GM13976 (cell line): ENCODE results near the gene RIMS3.

Source experiments
- DNase-seq: peaks from one replicate; pipeline ENCODE4 v3.0.0; 2012; ENCODE audit warnings: low spot score
- in situ Hi-C: fragments of 300-500 bp; cut with MboI; formaldehyde crosslinking; loops from one replicate; pipeline ENCODE4 v1.12.0; 2022; ENCODE audit warnings: low sequenced_read_pairs, mixed read lengths, inconsistent platforms; ENCODE audit not compliant: unreplicated experiment
- TF ChIP-seq, protein P1 (sequence below): IDR thresholded peaks from 2 replicates; pipeline ENCODE4 v1.5.1; 2012; ENCODE audit warnings: borderline replicate concordance, mild to moderate bottlenecking; ENCODE audit not compliant: insufficient read depth; ENCODE audit errors: extremely low read depth, missing control alignments, control extremely low read depth

The RIMS3 gene

DNA sequence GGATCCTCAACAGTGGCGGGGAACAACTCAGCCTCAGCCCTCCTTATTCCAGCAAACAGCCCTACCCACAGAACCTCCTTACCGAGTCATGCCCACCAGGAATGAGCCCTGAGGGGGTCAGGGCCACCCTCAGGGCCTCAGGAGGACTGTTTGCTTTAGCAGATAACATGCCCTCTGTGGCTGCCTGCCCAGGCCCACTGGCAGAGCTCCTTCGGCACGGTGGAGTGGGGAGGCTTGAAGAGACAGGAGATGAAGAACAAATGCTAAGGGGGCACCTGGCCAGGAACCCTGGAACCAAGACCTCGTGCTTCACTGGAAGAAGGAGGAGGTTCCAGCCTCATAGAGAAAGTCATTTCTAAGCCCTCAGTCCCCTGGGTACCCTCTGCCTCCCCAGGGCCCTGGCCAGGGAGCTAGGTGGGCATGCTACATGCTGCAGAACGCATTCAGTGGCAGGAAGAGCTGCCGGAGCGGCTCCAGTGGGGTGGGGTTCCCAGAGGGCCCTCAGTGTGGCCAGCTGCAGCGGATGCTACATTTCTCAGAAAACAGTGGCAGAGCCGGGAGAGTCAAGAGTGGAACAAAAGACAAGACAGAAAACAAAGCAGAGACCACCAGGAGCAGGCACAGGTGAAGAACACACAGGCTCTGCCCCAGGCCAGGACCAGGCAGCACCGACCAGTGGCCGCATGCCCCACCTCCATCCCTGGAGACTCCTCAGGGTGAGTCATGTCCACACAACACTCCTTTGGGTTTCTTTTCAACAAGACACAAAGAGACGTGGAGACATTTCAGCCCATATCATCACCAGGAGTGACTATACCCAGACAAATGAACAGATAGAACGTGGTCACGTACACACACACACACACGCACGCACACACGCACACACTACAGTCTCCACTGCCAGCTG lies 39.8 kb downstream of the RIMS3 start:
- in situ Hi-C loops = no loop called here

DNA sequence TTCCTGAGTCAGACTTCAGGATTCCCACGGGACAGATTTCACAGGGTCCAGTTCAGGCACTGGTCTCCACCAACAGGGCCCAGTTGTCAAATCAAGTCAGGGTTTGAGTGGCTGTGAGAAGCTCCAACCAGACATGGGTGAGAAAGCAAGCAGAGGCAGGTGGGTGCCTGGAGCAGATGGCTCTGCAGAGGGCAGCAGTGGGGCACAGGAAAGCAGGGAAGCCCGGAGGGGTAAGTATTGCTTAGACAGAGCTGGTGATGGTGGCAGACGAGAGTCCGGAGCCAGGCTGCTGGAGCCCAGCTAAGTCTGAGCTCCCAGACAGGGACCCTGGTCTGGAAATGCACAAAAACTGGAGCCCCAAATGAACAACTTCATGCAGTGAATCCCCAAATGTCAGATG lies 40.4 kb downstream of the RIMS3 start:
- TF ChIP-seq, protein P1, sequence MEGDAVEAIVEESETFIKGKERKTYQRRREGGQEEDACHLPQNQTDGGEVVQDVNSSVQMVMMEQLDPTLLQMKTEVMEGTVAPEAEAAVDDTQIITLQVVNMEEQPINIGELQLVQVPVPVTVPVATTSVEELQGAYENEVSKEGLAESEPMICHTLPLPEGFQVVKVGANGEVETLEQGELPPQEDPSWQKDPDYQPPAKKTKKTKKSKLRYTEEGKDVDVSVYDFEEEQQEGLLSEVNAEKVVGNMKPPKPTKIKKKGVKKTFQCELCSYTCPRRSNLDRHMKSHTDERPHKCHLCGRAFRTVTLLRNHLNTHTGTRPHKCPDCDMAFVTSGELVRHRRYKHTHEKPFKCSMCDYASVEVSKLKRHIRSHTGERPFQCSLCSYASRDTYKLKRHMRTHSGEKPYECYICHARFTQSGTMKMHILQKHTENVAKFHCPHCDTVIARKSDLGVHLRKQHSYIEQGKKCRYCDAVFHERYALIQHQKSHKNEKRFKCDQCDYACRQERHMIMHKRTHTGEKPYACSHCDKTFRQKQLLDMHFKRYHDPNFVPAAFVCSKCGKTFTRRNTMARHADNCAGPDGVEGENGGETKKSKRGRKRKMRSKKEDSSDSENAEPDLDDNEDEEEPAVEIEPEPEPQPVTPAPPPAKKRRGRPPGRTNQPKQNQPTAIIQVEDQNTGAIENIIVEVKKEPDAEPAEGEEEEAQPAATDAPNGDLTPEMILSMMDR = no peak

More for the DNA sequence above, 39.8 kb downstream of the RIMS3 start:
- DNase-seq = no peak
- TF ChIP-seq, protein P1 = no peak

DNA sequence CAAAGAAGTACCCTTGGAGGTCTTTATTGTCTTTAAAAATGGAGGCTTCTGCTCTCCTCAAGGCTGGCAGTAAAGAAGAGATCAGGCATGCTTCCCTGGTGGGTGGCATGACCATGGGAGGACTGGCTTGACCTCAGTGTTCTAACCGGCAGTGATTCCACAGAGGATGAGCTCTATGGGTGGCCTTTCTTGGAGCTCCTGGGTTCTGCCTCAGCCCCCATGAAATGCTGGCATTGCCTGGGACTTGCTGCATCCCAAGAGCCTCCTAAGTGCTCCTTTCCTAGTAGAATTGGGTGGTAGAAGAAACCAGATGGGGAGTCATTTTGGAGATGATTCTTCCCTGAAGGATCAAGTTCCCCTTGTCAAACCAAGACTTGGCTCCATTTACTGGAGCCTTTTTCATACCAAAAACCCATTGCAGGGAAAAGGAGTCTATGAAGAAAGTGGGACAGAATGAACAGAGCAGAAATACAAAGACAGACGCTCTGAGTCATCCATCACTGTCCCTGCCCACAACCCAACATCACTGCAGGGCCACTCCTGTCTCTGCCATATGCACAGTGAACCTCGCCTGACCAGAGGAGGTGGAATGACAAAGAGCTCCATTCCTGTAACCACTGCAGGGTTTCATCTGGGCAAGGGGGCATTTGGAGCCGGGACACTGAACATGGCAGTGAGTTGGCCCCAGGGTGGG lies 42.4 kb downstream of the RIMS3 start:
- DNase-seq = no peak
- TF ChIP-seq, protein P1 = no peak
- in situ Hi-C loops = loop anchor here (25.0 kb wide), 1 partner anchor 314 kb away; no protein-coding TSS in a partner anchor

More for the DNA sequence above, 40.4 kb downstream of the RIMS3 start:
- in situ Hi-C loops = no loop called here
- no peak for DNase-seq

DNA sequence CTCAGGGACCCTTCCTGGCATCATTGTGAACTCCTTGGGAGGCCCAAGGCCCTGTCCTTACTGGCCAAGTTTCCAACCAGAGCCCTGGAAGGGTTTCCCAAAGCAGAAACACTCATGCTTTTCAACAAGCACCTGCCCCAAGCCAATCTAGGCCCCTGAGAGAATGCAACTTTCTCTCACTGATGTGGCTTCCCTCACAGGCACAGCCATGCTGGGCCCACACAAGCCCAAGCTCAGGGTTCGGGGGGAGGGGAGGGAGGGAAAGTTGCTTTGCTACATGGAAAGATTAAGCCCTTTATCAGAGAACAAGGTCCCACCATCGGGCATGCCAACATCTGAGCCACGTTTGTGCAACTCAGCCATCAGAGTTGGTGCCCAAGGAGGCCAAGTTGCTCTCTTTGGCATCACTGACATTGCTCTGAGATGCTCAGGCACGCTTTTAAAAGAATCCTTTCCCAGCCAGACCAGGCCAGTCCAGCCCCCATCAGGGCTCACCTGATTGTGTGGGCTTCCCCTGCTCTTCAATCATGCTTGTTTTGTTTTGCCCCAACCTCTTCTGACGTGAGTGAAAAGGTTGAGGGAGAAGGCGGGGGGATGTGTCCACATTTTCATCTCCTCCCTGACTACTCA lies 43.5 kb downstream of the RIMS3 start:
- TF ChIP-seq, protein P1 = no peak
- no peak for DNase-seq
- in situ Hi-C loops = loop anchor here (25.0 kb wide), 1 partner anchor 315 kb away; no protein-coding TSS in a partner anchor

DNA sequence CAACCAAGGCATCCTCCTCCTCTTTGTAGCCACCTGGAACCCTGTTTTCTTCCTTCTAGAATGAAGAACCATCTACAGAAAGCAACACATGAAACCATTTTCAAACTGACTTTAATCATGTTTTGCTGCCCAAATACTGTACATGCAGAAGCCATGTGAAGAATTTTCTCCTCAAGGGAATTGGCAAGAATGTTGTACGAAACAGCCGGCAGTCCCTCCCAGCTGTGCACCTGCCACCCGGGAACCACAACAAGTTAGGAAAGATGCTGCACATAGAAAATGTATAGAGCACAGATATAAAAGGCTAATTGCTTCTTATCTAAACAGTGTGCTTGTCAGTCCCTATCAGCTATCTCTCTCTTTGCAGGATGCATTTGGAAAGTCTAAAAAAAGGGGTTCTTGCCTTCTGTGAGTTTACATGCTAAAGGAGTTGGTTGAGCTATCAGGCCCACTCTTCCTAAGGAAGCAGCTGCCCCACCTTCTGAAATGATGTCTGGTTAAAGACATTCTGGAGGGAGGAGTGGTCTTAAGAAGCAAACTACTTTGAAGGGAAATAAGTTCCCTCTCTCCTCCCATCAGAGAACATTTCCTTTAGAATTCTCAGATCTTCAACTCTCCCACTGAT lies 44.8 kb downstream of the RIMS3 start:
- no peak for DNase-seq
- TF ChIP-seq, protein P1 = no peak
- in situ Hi-C loops = loop anchor here (25.0 kb wide), 1 partner anchor 317 kb away; no protein-coding TSS in a partner anchor

DNA sequence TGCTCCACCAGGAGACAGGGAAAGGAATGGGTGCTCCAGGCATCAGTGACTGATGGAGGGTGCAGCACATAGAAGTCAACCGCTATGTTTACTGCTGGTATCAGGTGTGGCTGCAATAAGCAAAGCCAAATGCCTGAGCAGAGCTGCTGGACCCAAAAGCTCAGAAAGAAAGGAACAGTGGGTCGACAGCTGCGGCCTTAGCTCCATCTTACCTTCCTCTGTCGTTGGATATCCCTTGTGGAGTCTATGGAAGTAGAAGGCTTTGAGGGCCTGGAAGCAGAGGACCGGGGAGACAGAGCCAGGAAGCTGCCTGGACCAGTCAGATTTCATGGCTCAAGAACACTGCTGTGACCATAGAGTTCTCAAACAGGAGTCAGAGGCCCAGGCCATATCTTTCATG lies 45.3 kb downstream of the RIMS3 start:
- no peak for DNase-seq
- TF ChIP-seq, protein P1 = no peak
- in situ Hi-C loops = loop anchor here (25.0 kb wide), 1 partner anchor 317 kb away; no protein-coding TSS in a partner anchor
